PC-3 (cell line): Measurements from ENCODE around the gene GRM1.

Source experiments
- EZH2 ChIP-seq: fragments of 300-600 bp; sonication (generic); IDR thresholded peaks from one replicate; pipeline ENCODE4 v1.6.1; 2017; ENCODE audit warnings: antibody characterized with exemption, mild to moderate bottlenecking, low read length; ENCODE audit not compliant: unreplicated experiment
- EZH2phosphoT487 ChIP-seq: fragments of 300-600 bp; sonication (generic); IDR thresholded peaks from 2 replicates; pipeline ENCODE4 v1.6.1; 2018; ENCODE audit warnings: mild to moderate bottlenecking, antibody characterized with exemption, low read length, borderline replicate concordance
- TF ChIP-seq, protein P1 (sequence below): fragments of 300-600 bp; sonication (generic); conservative IDR thresholded peaks from 2 replicates; pipeline ENCODE4 v1.5.1; 2017; ENCODE audit warnings: antibody characterized with exemption, low read depth, mild to moderate bottlenecking, low read length

DNA sequence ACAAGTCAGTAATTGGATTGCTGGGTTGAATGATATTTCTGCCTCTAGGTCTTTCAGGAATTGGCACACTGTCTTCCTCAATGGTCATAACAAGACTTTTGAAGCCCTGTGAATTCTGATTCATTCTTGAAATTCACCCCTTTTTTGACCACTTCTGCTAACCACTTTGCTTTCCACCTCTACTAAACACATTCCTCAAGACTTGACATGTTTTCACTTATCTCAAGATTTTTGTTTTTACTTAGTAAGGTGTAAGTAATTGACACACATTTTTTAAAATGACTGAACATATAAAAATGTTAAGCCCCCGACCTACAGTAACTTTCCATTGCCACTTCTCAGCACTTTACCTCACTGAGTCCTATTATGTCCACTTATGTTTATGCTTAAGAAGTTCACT lies 239.1 kb downstream of the GRM1 start:
- TF ChIP-seq, protein P1, sequence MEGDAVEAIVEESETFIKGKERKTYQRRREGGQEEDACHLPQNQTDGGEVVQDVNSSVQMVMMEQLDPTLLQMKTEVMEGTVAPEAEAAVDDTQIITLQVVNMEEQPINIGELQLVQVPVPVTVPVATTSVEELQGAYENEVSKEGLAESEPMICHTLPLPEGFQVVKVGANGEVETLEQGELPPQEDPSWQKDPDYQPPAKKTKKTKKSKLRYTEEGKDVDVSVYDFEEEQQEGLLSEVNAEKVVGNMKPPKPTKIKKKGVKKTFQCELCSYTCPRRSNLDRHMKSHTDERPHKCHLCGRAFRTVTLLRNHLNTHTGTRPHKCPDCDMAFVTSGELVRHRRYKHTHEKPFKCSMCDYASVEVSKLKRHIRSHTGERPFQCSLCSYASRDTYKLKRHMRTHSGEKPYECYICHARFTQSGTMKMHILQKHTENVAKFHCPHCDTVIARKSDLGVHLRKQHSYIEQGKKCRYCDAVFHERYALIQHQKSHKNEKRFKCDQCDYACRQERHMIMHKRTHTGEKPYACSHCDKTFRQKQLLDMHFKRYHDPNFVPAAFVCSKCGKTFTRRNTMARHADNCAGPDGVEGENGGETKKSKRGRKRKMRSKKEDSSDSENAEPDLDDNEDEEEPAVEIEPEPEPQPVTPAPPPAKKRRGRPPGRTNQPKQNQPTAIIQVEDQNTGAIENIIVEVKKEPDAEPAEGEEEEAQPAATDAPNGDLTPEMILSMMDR, result no peak
- TF ChIP-seq EZH2, result no peak
- no peak for TF ChIP-seq EZH2phosphoT487
